OCI-LY1 (cell line): ENCODE results near the gene TMEM179.

ENCODE experiments used
- H2AFZ ChIP-seq: fragments of 200-600 bp; sonication (generic), shearing (Covaris generic); 2 replicates; pipeline ENCODE4 v1.6.0; 2014; ENCODE audit warnings: antibody characterized with exemption, mild to moderate bottlenecking, low read length
- H3F3A ChIP-seq: fragments of 200-600 bp; sonication (generic), shearing (Covaris generic); 2 replicates; pipeline ENCODE4 v1.6.0; 2014; ENCODE audit warnings: mild to moderate bottlenecking, antibody characterized with exemption, low read length, moderate library complexity; ENCODE audit not compliant: insufficient read depth
- H3K27ac ChIP-seq: fragments of 200-600 bp; sonication (generic); 2 replicates; pipeline ENCODE4 v1.5.1; 2014; ENCODE audit warnings: low read length, mixed run types, mild to moderate bottlenecking, low read depth; ENCODE audit not compliant: poor library complexity, severe bottlenecking
- H3K27me3 ChIP-seq: fragments of 200-600 bp; sonication (generic); 2 replicates; pipeline ENCODE4 v1.6.0; 2014; ENCODE audit warnings: antibody characterized with exemption, mild to moderate bottlenecking, low read length, moderate library complexity; ENCODE audit not compliant: insufficient read depth
- H3K36me3 ChIP-seq: fragments of 200-600 bp; sonication (generic); 2 replicates; pipeline ENCODE4 v1.6.1; 2014; ENCODE audit warnings: mild to moderate bottlenecking, antibody characterized with exemption, low read length, moderate library complexity, mixed read lengths; ENCODE audit not compliant: insufficient read depth
- H3K4me1 ChIP-seq: fragments of 200-600 bp; sonication (generic); 2 replicates; pipeline ENCODE4 v1.5.1; 2014; ENCODE audit warnings: mild to moderate bottlenecking, low read length, moderate library complexity; ENCODE audit not compliant: insufficient read depth, severe bottlenecking
- H3K4me2 ChIP-seq: fragments of 200-600 bp; sonication (generic), shearing (Covaris generic); 2 replicates; pipeline ENCODE4 v1.6.1; 2014; ENCODE audit warnings: low read length
- H3K4me3 ChIP-seq: fragments of 200-600 bp; sonication (generic); 2 replicates; pipeline ENCODE4 v1.5.1; 2014; ENCODE audit warnings: low read length, low read depth, mild to moderate bottlenecking, mixed read lengths; ENCODE audit not compliant: poor library complexity, severe bottlenecking
- H3K79me2 ChIP-seq: fragments of 200-600 bp; shearing (Covaris generic); 2 replicates; pipeline ENCODE4 v1.6.1; 2016; ENCODE audit warnings: mixed run types, low read length, mixed read lengths; ENCODE audit not compliant: insufficient read depth
- H3K9ac ChIP-seq: fragments of 200-600 bp; sonication (generic), shearing (Covaris generic); 2 replicates; pipeline ENCODE4 v1.6.1; 2014; ENCODE audit warnings: mild to moderate bottlenecking, low read length, mixed read lengths
- H3K9me2 ChIP-seq: fragments of 200-600 bp; sonication (generic), shearing (Covaris generic); 2 replicates; pipeline ENCODE4 v1.6.1; 2014; ENCODE audit warnings: low read depth, mild to moderate bottlenecking, low read length, mixed read lengths
- H3K9me3 ChIP-seq: fragments of 200-600 bp; shearing (Covaris generic); 2 replicates; pipeline ENCODE4 v1.6.1; 2014; ENCODE audit warnings: low read length, mixed read lengths
- H4K20me1 ChIP-seq: fragments of 200-600 bp; sonication (generic), shearing (Covaris generic); 2 replicates; pipeline ENCODE4 v1.6.0; 2016; ENCODE audit warnings: mild to moderate bottlenecking, low read length; ENCODE audit not compliant: insufficient read depth
- TF ChIP-seq, protein P1 (sequence below): fragments of 200-600 bp; sonication (generic), shearing (Covaris generic); IDR thresholded peaks from 2 replicates; pipeline ENCODE4 v1.5.1; 2017; ENCODE audit warnings: mild to moderate bottlenecking, antibody characterized with exemption, low read length, moderate library complexity, mixed read lengths

Gene TMEM179

DNA sequence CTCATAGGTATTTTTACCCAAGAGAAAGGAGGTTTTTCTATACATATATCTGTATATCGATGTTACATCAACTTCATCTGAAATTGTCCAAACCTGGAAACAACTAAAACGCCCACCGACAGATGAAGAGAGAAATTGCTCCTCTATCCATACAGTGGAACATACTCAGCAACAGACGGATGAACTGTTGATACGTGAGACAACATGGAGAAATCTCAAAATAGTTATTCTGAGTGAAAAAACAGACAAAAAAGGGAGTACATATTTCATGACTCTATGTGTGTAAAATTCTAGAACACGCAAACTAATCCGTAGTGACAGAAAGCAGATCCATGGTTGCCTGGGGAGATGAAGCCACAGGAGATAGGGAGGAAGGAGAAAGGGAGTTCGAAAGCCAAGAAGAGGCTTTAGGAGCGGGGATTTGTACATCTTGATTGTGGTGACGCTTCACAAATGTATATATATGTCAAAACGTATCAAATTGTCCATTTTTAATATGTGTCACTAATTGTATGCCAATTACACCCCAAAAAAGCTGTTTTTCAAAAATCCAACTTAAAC, 62.6 kb downstream of the TMEM179 start:
- no peaks in the 10 kb centered on the region for H3K9me3 ChIP-seq
- TF ChIP-seq, protein P1, sequence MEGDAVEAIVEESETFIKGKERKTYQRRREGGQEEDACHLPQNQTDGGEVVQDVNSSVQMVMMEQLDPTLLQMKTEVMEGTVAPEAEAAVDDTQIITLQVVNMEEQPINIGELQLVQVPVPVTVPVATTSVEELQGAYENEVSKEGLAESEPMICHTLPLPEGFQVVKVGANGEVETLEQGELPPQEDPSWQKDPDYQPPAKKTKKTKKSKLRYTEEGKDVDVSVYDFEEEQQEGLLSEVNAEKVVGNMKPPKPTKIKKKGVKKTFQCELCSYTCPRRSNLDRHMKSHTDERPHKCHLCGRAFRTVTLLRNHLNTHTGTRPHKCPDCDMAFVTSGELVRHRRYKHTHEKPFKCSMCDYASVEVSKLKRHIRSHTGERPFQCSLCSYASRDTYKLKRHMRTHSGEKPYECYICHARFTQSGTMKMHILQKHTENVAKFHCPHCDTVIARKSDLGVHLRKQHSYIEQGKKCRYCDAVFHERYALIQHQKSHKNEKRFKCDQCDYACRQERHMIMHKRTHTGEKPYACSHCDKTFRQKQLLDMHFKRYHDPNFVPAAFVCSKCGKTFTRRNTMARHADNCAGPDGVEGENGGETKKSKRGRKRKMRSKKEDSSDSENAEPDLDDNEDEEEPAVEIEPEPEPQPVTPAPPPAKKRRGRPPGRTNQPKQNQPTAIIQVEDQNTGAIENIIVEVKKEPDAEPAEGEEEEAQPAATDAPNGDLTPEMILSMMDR, result no peak
- no peaks in the 10 kb centered on the region for H3F3A ChIP-seq
- no peak overlapping the region for H2AFZ ChIP-seq
- H4K20me1 ChIP-seq, result no peaks in the 10 kb centered on the region
- peaks cover 7% of the 10 kb centered on the region; the same call in 1 of the 2 replicates for H3K27me3 ChIP-seq
- H3K4me2 ChIP-seq, result no peak overlapping the region
- no peaks in the 10 kb centered on the region for H3K79me2 ChIP-seq
- H3K36me3 ChIP-seq, result no peaks in the 10 kb centered on the region
- no peak overlapping the region for H3K27ac ChIP-seq
- no peaks in the 10 kb centered on the region for H3K4me1 ChIP-seq
- no peak overlapping the region for H3K9ac ChIP-seq
- no peak overlapping the region for H3K4me3 ChIP-seq
- no peaks in the 10 kb centered on the region for H3K9me2 ChIP-seq
